Measurements from ENCODE around the gene RNF166.

Gene RNF166

DNA sequence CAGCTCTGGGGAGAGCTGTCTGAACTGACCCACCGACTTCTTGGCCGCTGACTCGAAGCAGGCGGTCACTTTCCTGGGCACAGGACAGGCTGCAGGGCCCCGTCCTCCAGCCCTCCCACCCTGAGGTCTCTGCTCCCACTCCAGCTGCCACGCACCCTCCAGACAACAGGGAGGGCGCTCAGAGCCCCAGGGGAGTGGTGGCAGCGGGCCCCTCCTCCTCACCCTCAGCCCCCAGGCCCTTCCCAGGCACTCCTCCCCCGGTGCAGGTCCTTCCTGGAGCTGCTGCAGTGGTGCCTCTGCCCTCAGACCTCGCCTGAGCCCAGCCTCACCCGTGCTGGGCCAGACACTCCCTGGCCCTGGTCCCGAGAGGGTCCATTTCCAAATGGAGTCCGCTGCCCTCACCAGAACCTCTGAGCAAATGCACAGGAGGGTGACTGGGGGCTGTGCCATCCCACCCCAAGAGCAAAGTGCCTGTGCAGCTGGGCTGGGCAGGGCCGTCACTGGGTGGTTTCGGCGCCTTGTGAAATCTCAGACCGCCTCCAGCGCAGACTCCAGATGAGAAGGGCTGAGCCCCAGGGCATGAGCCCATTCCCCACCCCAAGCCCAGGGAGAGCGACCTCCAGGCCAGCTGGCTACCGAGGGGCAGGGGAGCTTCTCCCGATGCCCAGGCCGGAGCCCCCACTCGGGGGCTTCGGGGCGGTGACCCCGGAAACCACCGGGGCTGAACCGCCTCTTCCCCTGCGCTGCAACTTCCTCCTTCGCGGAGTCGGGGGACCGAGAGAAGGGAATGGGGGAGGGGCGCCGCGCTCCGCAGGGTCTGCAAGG is 56.1 kb downstream of the RNF166 start:
- no peak for DNase-seq

DNA sequence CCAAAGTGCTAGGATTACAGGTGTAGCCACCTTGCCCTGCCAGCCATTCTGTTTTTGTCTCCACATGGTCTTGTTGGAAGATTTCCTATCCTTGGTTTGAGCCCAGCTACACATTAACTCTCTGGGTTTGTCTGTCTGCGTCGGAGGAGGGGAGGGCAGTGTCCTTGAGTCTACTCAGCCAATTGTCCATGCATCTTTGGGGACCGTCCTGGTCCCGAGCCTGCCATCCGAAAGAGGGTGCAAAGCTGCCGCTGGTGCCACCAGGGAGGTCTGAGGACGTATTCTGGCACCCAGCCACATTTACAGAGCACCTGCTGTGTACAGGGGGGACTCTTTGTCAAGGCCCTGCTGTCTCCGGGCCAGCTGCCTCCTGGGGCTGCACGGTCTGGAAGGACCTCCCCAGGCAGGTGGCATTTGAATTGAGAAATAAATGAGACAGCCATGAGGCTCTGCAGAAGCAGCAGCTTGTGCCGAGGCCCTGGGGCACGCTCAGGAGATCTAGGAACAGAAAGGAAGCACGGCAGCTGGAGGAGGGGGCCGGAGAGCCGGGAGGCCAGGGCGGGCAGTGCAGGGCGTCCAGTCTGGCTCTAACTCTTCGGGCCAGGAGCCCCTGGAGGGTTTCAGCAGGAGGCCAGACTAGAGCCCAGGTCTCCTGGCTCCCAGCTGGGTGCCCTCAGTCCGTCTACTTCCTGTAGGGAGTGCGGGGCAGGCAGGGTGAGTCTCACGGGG is 56.8 kb downstream of the RNF166 start:
- DNase-seq, result no peak

DNA sequence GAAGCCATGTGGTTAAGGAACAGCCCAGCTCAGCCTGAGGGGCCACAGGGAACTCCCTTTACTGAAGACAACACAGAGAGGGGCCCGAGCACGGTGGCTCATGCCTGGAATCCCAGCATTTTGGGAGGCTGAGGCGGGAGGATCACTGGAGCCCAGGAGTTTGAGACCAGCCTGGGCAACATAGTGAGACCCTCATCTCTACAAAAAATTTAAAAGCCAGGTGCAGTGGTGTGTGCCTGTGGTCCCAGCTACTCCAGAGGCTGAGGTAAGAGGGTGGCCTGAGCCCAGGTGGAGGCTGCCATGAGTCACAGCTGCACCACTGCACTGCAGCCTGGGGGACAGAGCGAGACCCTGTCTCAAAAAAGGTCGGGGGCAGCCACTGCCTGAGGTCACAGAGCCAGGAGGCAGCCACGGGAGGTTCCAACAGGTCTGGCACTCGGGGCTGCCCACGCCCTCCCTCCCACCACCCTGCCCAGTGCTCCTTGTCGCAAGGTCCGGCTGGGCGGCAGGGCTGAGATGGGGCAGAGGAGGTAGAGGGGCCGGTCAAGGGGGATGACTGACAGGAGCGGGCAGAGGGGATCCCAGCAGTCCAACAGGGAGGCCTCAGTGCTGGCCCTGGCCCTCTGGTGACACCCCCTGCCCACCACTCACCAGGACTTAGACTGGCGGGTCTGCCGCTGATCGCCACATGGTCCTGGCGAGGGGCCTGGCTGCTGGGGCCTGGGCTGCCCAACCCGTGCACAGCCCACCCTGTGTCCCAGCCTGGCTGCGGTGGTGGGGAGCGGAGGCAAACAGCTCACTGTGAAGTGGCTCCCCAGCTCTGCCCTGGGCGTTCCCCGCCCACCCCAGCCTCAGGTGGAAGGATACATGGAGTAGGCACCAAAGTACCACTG is 58.8 kb downstream of the RNF166 start:
- no peak for DNase-seq
